GM12891 (cell line): Measurements from ENCODE around the gene PRMT9.

ENCODE experiments used
- POLR2A ChIP-seq: IDR thresholded peaks from 2 replicates; pipeline ENCODE4 v1.6.1; 2011; ENCODE audit warnings: low read depth, low read length, control low read depth
- POLR2AphosphoS5 ChIP-seq: IDR thresholded peaks from 2 replicates; pipeline ENCODE4 v1.6.1; 2011; ENCODE audit warnings: low read depth, low read length, control low read depth
- SPI1 ChIP-seq: IDR thresholded peaks from 2 replicates; pipeline ENCODE4 v1.6.1; 2011; ENCODE audit warnings: low read depth, low read length, control low read depth
- TAF1 ChIP-seq: IDR thresholded peaks from 2 replicates; pipeline ENCODE4 v1.6.1; 2011; ENCODE audit warnings: low read depth, low read length, control low read depth

DNA sequence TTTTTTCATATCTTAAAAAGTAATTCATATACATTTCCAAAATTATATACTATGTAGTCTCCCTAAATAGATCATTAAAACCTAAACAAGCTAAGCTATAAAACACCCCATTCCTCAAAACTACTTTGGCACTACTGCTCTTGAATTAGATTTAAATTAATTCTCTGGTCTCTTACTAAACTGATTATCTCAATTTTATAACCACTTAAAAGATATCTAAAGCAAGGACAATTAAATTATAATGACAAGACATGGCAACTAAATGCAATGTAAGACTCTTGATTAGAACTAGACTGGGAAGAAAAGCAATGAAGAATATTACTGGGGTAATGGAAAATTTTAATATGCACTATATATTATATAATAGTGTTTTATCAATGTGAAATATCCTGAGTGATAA, 38.9 kb downstream of the PRMT9 start:
- TF ChIP-seq POLR2AphosphoS5: no peak
- no peak for TF ChIP-seq POLR2A
- no peak for TF ChIP-seq TAF1
- no peak for TF ChIP-seq SPI1
